Activated CD4-positive, alpha-beta T cell treated with anti-CD3 and anti-CD28 coated beads, Interleukin-2, amount 50 U/mL, for 48 hours (primary cell): Measurements from ENCODE around the gene SRC.

Experiments used
- DNase-seq, 2 experiments: peaks; one replicate each; pipeline ENCODE4 v3.0.0-alpha.2; 2020

SRC gene

DNA sequence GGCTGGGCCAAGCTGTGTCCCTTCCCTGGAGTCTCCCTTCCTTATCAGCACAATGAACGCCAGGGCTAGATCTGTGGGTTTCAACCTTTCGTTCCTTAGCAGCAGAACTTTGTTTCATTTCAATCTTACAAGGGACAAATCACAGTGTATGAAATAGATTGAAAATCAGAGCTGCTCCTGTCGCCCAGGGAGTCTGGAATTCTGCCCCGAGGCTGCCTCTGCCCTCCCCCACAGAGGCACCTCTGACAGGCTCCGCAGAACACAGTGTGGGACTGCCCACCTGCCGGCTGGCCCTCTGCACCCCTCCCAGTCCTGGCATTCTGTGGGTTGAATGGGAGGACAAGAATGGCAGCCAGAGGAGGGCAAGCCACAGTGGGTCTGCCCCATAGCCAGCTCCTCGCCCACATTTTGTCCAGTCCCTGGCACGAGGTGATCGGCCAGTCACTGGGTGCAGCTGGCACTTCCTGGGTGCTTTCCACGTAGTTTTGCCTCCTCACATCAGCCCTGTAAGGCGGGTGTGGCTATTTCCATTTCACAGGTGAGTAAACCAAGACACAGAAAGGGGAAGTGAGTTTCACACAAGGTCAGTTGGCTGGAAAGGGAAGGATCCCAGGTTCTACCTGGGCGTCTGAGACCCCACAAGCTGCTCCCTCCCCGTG lies 30.4 kb upstream of the SRC start:
- no peak for DNase-seq

DNA sequence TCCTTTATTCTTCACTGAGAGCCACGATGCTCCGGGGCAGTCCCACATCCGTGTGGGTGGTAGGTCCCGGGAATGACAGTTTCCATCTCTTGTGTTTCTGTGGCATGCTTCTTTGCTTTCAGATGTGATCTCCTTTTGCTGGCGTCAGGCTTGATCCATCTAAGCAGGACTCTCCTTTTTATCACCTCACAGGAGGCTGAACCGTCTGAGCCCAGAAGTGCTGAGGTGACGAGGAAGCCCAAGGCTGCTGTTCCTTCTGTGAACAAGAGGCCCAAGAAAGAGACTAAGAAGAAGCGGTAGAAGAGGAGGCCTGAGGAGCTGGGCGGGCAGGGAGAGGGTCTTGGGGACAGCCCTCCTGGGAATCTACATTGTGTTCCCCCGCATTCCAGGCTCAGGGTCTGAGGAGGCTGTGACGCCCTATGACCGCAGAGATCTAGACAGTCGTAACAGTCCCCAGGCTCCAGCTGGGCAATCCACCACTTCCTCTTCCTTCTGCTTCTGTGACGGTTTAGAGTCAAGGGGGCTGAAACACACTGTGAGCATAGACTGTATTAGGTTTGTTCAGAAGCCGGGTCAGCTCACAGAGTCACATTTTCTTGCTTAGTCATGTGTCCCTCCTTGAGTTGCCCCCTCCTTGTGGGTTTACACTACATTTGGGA lies 29.7 kb upstream of the SRC start:
- DNase-seq = no peak

DNA sequence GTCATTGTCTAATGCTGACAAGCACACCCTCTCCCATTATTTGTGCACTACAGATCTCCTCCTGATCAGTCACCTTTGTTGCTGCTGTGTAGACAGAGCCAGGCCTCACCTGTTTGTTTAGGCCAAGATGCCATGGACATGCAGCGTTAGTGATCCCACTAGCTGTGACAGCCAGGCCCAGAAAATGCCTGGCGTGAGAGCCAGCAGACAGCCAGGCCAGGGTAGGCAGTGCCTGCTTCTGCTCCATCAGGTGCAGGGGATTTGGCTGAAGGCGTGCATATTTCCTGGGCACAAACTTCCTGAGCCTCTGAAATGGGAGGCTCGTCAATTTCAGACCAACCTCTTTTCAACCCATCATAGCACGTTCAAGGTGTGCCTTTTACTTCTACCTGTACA lies 29.2 kb upstream of the SRC start:
- no peak for DNase-seq

DNA sequence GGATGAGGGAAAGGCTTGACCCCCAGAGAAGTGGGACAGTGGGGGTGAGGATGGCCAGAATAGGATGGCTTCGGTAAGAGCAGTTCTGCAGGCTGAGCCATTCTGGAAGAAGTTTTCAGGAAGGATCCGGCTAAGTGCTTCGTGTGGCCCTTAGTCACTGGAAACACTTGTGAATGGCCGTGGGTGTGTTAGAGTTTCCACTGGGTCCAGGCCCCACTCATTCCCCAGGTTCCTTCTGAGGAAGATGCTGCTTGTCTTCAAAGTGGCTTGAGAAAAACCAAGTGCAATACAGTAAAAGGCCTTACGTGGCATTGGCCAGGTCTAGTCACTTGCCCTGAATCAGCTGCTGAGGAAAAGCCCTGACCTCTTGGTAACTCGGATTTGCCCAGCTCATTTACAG lies 28.6 kb upstream of the SRC start:
- no peak for DNase-seq

DNA sequence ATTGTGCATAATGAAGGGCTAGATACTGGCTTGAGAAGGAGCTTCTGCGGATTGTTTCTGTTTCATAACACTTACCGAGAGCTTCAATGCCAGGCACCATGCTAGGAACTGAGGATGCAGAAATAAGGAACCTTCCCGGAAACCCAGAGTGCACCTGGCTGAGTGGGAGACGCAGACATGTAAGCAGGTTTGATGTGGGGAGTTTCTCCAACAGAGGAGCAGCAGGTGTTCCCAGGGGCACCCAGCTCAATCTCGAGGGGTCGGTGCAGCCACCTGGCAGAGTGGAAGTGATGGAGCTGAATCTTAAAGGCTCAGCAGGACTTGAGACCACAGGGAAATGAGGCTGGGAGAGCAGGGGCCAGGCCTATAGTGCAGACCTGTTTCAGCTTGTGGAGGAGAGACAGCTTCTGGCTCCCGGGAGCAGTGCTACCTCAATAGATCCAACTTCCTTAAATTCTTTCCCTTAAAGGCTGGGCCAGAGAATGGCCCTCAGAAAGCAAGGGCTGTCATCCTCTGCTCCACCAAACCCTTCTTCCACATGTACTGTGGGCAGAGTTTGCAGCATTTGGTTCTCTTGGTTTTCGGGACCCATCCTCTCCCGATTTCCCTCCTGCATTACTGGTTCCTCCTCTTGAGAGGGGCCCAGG lies 27.8 kb upstream of the SRC start:
- DNase-seq = no peak

DNA sequence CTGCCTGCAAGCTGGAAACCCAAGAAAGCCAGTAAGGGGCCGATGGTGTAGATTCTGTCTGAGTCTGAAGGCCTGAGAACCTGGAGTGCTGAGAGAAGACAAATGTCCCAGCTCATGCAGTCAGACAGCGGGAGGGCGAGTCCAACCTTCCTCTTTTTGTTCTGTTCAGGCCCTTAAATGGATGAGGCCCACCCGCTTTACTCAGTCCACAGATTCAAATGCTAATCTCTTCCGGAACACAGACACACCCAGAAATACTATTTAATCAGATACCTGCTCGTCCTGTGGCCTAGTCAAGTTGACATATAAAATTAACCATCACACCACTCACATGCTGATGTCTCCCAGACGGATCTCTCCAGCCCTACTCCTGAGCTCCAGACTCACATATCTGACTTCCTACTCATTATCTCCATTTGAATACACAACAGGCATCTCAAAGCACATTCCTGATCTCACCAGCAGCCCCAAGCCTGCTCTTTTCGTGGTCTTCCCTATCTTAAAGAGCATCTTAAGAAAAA lies 26.7 kb upstream of the SRC start:
- no peak for DNase-seq

GRCh38 chr20:37323985-37324384 lies 22.0 kb upstream of the SRC start:
- no peak for DNase-seq

DNA sequence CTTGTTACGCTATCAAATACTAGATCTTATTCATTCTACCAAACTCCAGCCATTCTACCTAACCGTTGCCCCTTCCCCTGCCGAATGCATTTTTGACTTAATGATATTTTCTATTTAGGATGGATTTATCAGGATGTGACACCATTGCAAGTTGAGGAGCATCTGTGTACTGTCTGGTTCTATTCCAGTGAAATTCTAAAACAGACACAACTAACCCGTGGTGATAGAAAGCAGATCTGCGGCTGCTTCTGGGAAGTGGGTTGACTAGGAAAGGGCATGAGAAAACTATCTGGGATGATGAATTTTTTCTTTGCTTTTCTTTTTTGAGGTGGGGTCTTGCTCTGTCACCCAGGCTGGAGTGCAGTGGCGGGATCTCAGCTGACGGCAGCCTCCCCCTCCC lies 20.7 kb upstream of the SRC start:
- DNase-seq = no peak

DNA sequence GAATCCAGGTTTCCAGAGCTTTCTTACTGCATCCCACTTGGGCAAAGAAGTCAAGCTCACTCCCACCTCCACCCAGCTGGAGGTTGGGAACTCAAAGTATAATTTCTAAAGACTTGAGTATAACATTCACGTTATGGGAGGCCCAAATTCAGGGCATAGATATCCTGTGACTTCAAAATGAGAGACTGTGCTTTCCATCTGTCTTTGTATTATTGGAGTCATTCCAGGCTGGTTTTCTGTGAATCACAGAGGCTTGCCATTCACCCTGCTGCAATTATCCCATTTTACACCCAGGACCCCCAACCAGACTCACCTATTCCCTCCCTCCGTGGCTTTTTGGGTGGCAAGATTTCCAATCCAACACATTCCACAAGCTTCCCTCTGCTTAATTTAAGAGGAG lies 19.3 kb upstream of the SRC start:
- no peak for DNase-seq

GRCh38 chr20:37327748-37328147 lies 18.2 kb upstream of the SRC start:
- no peak for DNase-seq

GRCh38 chr20:37328149-37328945 lies 17.6 kb upstream of the SRC start:
- no peak for DNase-seq

DNA sequence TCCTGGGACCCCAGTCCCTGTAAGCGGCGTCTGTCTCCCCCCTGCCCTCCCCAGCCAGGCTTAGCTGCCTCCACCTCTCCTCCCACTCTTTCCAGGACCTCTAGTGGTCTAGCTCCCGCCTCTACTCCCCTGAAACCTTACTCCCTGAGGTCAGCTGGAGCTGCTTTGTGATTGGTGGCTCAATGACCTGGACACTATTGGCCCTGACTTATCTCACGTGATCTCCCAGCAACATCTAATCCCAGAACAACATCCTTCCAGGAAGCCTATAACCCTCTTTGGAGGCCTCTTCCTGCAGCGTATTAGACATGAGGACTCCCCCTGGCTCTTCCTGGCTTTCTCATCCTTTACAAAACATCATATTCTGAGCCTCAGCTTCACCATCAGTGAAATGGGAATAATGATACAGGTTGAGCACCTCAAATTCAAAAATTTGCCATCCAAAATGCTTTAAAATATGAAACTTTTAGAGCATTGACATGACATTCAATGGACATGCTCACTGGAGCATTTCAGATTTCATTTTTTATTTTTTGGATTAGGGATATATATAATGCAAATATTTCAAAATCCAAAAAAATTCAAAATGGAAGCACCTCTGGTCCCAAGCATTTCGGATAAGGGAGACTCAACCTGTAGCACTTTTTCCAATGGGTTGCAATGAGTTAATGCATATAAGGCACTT lies 16.3 kb upstream of the SRC start:
- DNase-seq = no peak

DNA sequence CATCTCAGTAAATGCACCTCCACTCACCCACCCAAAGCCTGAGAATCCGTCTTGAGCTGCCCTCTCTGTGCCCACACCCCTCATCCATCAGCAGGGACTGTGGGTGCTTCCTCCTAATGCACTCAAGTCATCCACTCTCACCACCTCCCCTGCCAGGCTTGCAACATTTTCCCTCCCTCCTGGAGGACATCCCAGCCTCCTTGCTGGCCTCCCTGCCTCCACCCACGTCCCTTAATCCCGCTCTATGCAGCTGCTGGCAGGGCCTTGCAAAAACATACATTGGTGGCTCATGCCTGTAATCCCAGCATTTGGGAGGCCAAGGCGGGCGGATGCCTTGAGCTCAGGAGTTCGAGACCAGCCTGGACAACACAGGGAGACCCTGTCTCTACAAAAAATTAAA lies 15.6 kb upstream of the SRC start:
- DNase-seq = no peak

GRCh38 chr20:37331060-37331857 lies 14.7 kb upstream of the SRC start:
- no peak for DNase-seq

GRCh38 chr20:37333130-37333847 lies 12.7 kb upstream of the SRC start:
- no peak for DNase-seq

- no peak for DNase-seq
Measured at GRCh38 chr20:37333848-37334318, 12.1 kb upstream of the SRC start.

DNA sequence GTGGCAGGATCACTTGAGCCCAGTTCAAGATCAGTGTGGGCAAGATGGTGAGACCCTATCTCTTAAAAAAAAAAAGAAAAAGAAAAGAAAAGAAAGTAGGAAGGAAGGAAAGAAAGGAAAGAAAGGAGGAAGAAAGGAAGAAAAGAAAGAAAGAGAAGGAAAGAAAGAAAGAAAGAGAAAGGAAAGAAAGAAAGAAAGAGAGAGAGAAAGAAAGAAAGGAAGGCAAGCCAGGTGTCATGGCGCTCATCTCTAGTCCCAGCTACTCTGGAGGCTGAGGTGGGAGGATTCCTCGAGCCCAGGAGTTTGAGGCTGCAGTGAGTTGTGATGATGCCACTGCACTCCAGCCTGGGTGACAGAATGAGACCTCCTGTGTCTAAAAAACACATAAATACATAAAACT lies 11.5 kb upstream of the SRC start:
- DNase-seq = no peak

GRCh38 chr20:37335642-37336368 lies 10.1 kb upstream of the SRC start:
- DNase-seq = no peak

DNA sequence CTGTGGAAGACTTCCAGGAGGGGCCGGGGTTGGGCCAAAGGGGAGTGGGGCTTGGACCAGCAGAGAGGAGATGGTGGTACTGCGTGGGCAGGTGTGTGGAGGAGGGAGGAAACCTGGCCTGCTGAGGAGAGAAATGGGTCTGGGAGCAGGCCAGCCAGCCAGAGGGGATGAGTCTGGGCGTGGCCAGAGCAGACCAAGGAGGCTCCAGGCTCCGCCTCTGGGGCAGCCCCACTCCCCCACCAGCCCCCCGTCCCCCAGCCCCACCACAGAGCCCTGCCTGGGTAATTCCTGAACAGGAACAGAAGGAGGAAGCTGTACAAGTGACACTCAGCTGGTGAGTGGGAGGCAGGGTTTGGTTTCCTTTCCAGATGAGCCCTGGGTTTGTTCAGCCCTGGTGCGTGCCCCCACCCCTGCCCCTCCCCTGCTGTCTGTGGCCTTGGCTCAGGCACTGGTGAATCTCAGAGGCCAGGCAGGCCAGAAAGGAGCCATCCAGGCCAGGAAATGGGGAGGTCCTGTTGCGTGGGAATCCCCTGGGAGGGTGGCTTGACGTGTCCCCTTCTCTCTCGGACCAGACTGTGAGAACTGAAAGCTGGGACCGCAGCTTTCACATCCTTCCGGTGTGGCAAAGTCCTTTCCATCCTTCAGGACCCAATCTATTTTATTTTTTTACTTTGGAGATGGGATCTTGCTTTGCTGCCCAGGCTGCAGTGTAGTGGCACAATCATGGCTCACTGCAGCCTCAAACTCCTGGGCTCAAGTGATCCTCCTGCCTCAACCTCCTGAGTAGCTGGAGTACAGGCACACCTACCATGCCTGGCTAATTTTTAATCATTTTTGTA lies 9.4 kb upstream of the SRC start:
- DNase-seq = peak; percentile 60 to 68
